H9 (cell line): ENCODE measurements around the gene SLC34A3. TPM values are rescaled to one million over a fixed set of nuclear protein-coding genes. Genes with fewer than 3 reads are reported as not detected.

Experiments used
- DNase-seq: peaks from one replicate; pipeline ENCODE4 v3.0.0-alpha.2; 2017
- H2AFZ ChIP-seq: one replicate; pipeline ENCODE4 v1.6.1; 2013; ENCODE audit warnings: mild to moderate bottlenecking, low read length, control low read depth, moderate library complexity
- H2AK5ac ChIP-seq: 2 replicates; pipeline ENCODE4 v1.6.1; 2013; ENCODE audit warnings: low read length, control low read depth, mixed read lengths; ENCODE audit not compliant: insufficient read length
- H2BK120ac ChIP-seq: one replicate; pipeline ENCODE4 v1.6.1; 2013; ENCODE audit warnings: low read depth, mild to moderate bottlenecking, low read length, control low read depth, inconsistent platforms; ENCODE audit not compliant: poor library complexity, severe bottlenecking
- H2BK12ac ChIP-seq: 2 replicates; pipeline ENCODE4 v1.6.1; 2013; ENCODE audit warnings: low read length, control low read depth, mixed read lengths, low read depth; ENCODE audit not compliant: insufficient read length
- H2BK15ac ChIP-seq: 2 replicates; pipeline ENCODE4 v1.6.1; 2013; ENCODE audit warnings: low read depth, low read length, control low read depth
- H2BK20ac ChIP-seq: one replicate; pipeline ENCODE4 v1.6.1; 2013; ENCODE audit warnings: low read depth, mild to moderate bottlenecking, low read length, control low read depth, inconsistent platforms; ENCODE audit not compliant: poor library complexity, severe bottlenecking
- H2BK5ac ChIP-seq: 2 replicates; pipeline ENCODE4 v1.6.1; 2013; ENCODE audit warnings: low read length, control low read depth, mixed read lengths; ENCODE audit not compliant: insufficient read length
- H3K14ac ChIP-seq: 2 replicates; pipeline ENCODE4 v1.6.1; 2013; ENCODE audit warnings: low read length, control low read depth; ENCODE audit not compliant: insufficient read depth
- H3K18ac ChIP-seq: 2 replicates; pipeline ENCODE4 v1.6.1; 2013; ENCODE audit warnings: low read depth, mild to moderate bottlenecking, mixed read lengths, low read length, control low read depth; ENCODE audit not compliant: insufficient read length
- H3K23ac ChIP-seq: 2 replicates; pipeline ENCODE4 v1.6.1; 2013; ENCODE audit warnings: low read length, control low read depth, mixed read lengths, low read depth; ENCODE audit not compliant: insufficient read length
- H3K23me2 ChIP-seq: 2 replicates; pipeline ENCODE4 v1.6.1; 2013; ENCODE audit warnings: low read depth, mild to moderate bottlenecking, mixed read lengths, low read length, control low read depth; ENCODE audit not compliant: insufficient read length, poor library complexity, severe bottlenecking
- H3K27ac ChIP-seq: 2 replicates; pipeline ENCODE4 v1.5.1; 2013; ENCODE audit warnings: low read length, control low read depth, mixed read lengths, low read depth; ENCODE audit not compliant: insufficient read length
- H3K27me3 ChIP-seq: 2 replicates; pipeline ENCODE4 v1.6.1; 2013; ENCODE audit warnings: low read length, control low read depth, inconsistent platforms; ENCODE audit not compliant: insufficient read depth
- H3K4ac ChIP-seq: 2 replicates; pipeline ENCODE4 v1.6.1; 2013; ENCODE audit warnings: low read depth, mild to moderate bottlenecking, control low read depth, inconsistent platforms, low read length, moderate library complexity
- H3K4me1 ChIP-seq: 2 replicates; pipeline ENCODE4 v1.6.1; 2013; ENCODE audit warnings: low read length, control low read depth, inconsistent platforms; ENCODE audit not compliant: insufficient read depth
- H3K4me2 ChIP-seq: 2 replicates; pipeline ENCODE4 v1.6.1; 2013; ENCODE audit warnings: low read length, control low read depth, mixed read lengths; ENCODE audit not compliant: insufficient read length, insufficient read depth
- H3K56ac ChIP-seq: 2 replicates; pipeline ENCODE4 v1.6.1; 2013; ENCODE audit warnings: low read depth, mild to moderate bottlenecking, mixed read lengths, low read length, control low read depth; ENCODE audit not compliant: insufficient read length
- H3K79me1 ChIP-seq: 2 replicates; pipeline ENCODE4 v1.6.1; 2013; ENCODE audit warnings: low read depth, mild to moderate bottlenecking, moderate library complexity, low read length, control low read depth, inconsistent platforms; ENCODE audit not compliant: insufficient read depth, poor library complexity, severe bottlenecking
- H3K79me2 ChIP-seq: 2 replicates; pipeline ENCODE4 v1.6.1; 2013; ENCODE audit warnings: low read length, control low read depth, inconsistent platforms; ENCODE audit not compliant: insufficient read depth
- H3K9ac ChIP-seq: 2 replicates; pipeline ENCODE4 v1.6.1; 2013; ENCODE audit warnings: low read length, control low read depth, mixed read lengths; ENCODE audit not compliant: insufficient read length; ENCODE audit errors: extremely low read depth
- H3K9me3 ChIP-seq: one replicate; pipeline ENCODE4 v1.6.1; 2013; ENCODE audit warnings: low read depth, low read length, inconsistent platforms; ENCODE audit not compliant: control insufficient read depth
- H3T11ph ChIP-seq: one replicate; pipeline ENCODE4 v1.6.1; 2013; ENCODE audit warnings: mild to moderate bottlenecking, low read length, control low read depth, inconsistent platforms
- H4K20me1 ChIP-seq: one replicate; pipeline ENCODE4 v1.6.1; 2013; ENCODE audit not compliant: control insufficient read depth, insufficient read length, insufficient read depth
- H4K5ac ChIP-seq: 2 replicates; pipeline ENCODE4 v1.6.1; 2013; ENCODE audit warnings: low read depth, mild to moderate bottlenecking, mixed read lengths, low read length, control low read depth; ENCODE audit not compliant: insufficient read length
- H4K8ac ChIP-seq: replicated peaks from 2 replicates; pipeline ENCODE4 v1.6.1; 2013; ENCODE audit warnings: low read length, control low read depth, mixed read lengths, low read depth; ENCODE audit not compliant: insufficient read length
- H4K91ac ChIP-seq: 2 replicates; pipeline ENCODE4 v1.6.1; 2013; ENCODE audit warnings: low read depth, mild to moderate bottlenecking, moderate library complexity, mixed read lengths, low read length, control low read depth; ENCODE audit not compliant: insufficient read length
- H3K27ac Mint-ChIP-seq, 3 experiments: 2 replicates in 2 of 3; 3 replicates in 1 of 3; pipeline ENCODE4 v1.8.0; 2020 to 2021; ENCODE audit warnings: mixed read lengths in 3 of 3, mild to moderate bottlenecking in 1 of 3, moderate library complexity in 1 of 3
- H3K27me3 Mint-ChIP-seq: 2 replicates; pipeline ENCODE4 v1.8.0; 2021; ENCODE audit warnings: low read depth, mild to moderate bottlenecking, moderate library complexity, mixed read lengths
- H3K36me3 Mint-ChIP-seq, 3 experiments: 2 replicates in 2 of 3; 3 replicates in 1 of 3; pipeline ENCODE4 v1.8.0; 2020 to 2021; ENCODE audit warnings: low read depth in 3 of 3, mixed read lengths in 3 of 3; ENCODE audit not compliant: insufficient read depth in 1 of 3
- H3K4me1 Mint-ChIP-seq, 2 experiments: 2 replicates each; pipeline ENCODE4 v1.8.0; 2020; ENCODE audit warnings: mixed read lengths in 2 of 2
- H3K4me3 Mint-ChIP-seq, 2 experiments: 2 replicates in 1 of 2; 3 replicates in 1 of 2; pipeline ENCODE4 v1.8.0; 2020 to 2021; ENCODE audit warnings: mild to moderate bottlenecking in 2 of 2, mixed read lengths in 2 of 2, moderate library complexity in 1 of 2
- H3K9me3 Mint-ChIP-seq, 2 experiments: 2 replicates in 1 of 2; 3 replicates in 1 of 2; pipeline ENCODE4 v1.8.0; 2020; ENCODE audit warnings: mild to moderate bottlenecking in 2 of 2, mixed read lengths in 2 of 2, moderate library complexity in 1 of 2
- CTCF ChIP-seq: fragments of 200-600 bp; sonication (generic); conservative IDR thresholded peaks from 3 replicates; pipeline ENCODE4 v1.8.0; 2021; ENCODE audit warnings: antibody characterized with exemption, mild to moderate bottlenecking
- WGBS: extraction: QIAGEN DNeasy Blood & Tissue Kit; methylation state at CpG from one replicate; pipeline ENCODE4 v1.1.7; 2013; ENCODE audit warnings: missing lambda C conversion rate, low lambda C conversion rate, mixed read lengths; ENCODE audit not compliant: insufficient read length; ENCODE audit errors: extremely low coverage; 5-methylcytosine and 5-hydroxymethylcytosine counted together
- total RNA-seq: library from RNA; stranded (reverse); gene quantifications from 2 replicates; pipeline ENCODE4 v1.2.1, GENCODE V29; 2021

SLC34A3 gene
- total RNA-seq, 1 experiment from 2014 or later: not detected

GRCh38 chr9:137243626-137244485 is 13.2 kb downstream of the SLC34A3 start:
- Histone ChIP-seq H2BK5ac (no peak overlapping the region), H3K79me2 (no peaks in the 10 kb centered on the region), H3K27ac (no peak overlapping the region), H4K8ac (no peak overlapping the region), H3K4ac (no peak overlapping the region), H2BK20ac (no peak overlapping the region), H2BK12ac (no peak overlapping the region), H3K4me1 (no peaks in the 10 kb centered on the region; the same call in 1 of the 2 replicates), H3K27me3 (no peaks in the 10 kb centered on the region), H4K20me1 (peaks cover 3% of the 10 kb centered on the region), H3K14ac (no peak overlapping the region), H3K23me2 (peaks cover 12% of the 10 kb centered on the region), H4K5ac (no peak overlapping the region), H3K9me3 (no peaks in the 10 kb centered on the region), H3K4me2 (no peak overlapping the region), H2AK5ac (no peak overlapping the region), H3K23ac (no peak overlapping the region), H3K79me1 (no peaks in the 10 kb centered on the region), H2AFZ (no peak overlapping the region), H3K56ac (no peak overlapping the region), H4K91ac (no peak overlapping the region), H3K9ac (no peak overlapping the region), H2BK15ac (no peak overlapping the region), H3K18ac (no peak overlapping the region), H3T11ph (no peak overlapping the region), H2BK120ac (no peak overlapping the region)
- Mint-ChIP-seq H3K27me3 (peaks cover 26% of the 10 kb centered on the region), H3K36me3 (peaks cover 19 to 26% (median 23%) of the 10 kb centered on the region in 3 experiments), H3K9me3 (no peaks in the 10 kb centered on the region; a peak in 2 of 5 replicates), H3K4me3 (peak overlapping the region; percentile 77 to 86; a peak in 4 of 5 replicates), H3K27ac (peak overlapping the region; percentile 39 to 80 (median 79); a peak in 5 of 7 replicates), H3K4me1 (peaks cover 21 to 30% of the 10 kb centered on the region in 2 experiments)
- TF ChIP-seq CTCF: no peak
- WGBS: no CpG with 5 or more reads among the region's 15 CpGs
- no peak for DNase-seq
